Spleen (tissue), 11 donors: Measurements from ENCODE around the gene INF2. TPM values are rescaled to one million over a fixed set of nuclear protein-coding genes. Genes with fewer than 3 reads are reported as not detected.

ENCODE experiments used
- DNase-seq: peaks from one replicate; pipeline ENCODE4 v3.0.0-alpha.2; 2020
- H3K27ac ChIP-seq, 8 donors: fragments of 200-600 bp; sonication (generic) in 7 of 8; 1 replicate in 4 of 8; 2 replicates in 4 of 8; pipeline versions ENCODE4 v1.5.0 to v1.8.0; 2016 to 2021; ENCODE audit warnings: inconsistent platforms in 4 of 8, mild to moderate bottlenecking in 4 of 8, moderate library complexity in 1 of 8
- H3K27me3 ChIP-seq, 7 donors: fragments of 200-600 bp; sonication (generic) in 6 of 7; replicated peaks in 1 of 7; 1 replicate in 4 of 7; 2 replicates in 3 of 7; pipeline versions ENCODE4 v1.5.0 to v1.8.0; 2016 to 2021; ENCODE audit warnings: inconsistent platforms in 3 of 7, mild to moderate bottlenecking in 1 of 7
- H3K36me3 ChIP-seq, 6 donors: fragments of 200-600 bp; sonication (generic) in 5 of 6; 1 replicate in 4 of 6; 2 replicates in 2 of 6; pipeline versions ENCODE4 v1.5.0 to v1.8.0; 2016 to 2021; ENCODE audit warnings: inconsistent platforms in 2 of 6
- H3K4me1 ChIP-seq, 6 donors: fragments of 200-600 bp; sonication (generic) in 5 of 6; 1 replicate in 3 of 6; 2 replicates in 3 of 6; pipeline versions ENCODE4 v1.5.0 to v1.8.0; 2016 to 2021; ENCODE audit warnings: inconsistent platforms in 3 of 6
- H3K4me3 ChIP-seq, 8 donors: fragments of 200-600 bp; sonication (generic) in 7 of 8; 1 replicate in 4 of 8; 2 replicates in 4 of 8; pipeline versions ENCODE4 v1.5.0 to v1.8.0; 2016 to 2021; ENCODE audit warnings: inconsistent platforms in 4 of 8, mild to moderate bottlenecking in 4 of 8, moderate library complexity in 2 of 8
- H3K9me3 ChIP-seq, 8 donors: fragments of 200-600 bp; sonication (generic) in 7 of 8; 1 replicate in 4 of 8; 2 replicates in 4 of 8; pipeline versions ENCODE4 v1.5.0 to v1.8.0; 2016 to 2021; ENCODE audit warnings: inconsistent platforms in 4 of 8
- CTCF ChIP-seq, 11 experiments: fragments of 200-600 bp in 7 of 11; fragments of 450-650 bp in 4 of 11; sonication (generic) in 4 of 11; IDR thresholded peaks in 8 of 11; conservative IDR thresholded peaks in 3 of 11; 1 replicate in 7 of 11; 2 replicates in 4 of 11; pipeline versions ENCODE4 v1.4.0 to v1.8.0; 2016 to 2021; ENCODE audit warnings: antibody characterized with exemption in 11 of 11, inconsistent platforms in 4 of 11, mild to moderate bottlenecking in 1 of 11
- POLR2A ChIP-seq, 3 donors: fragments of 450-650 bp; IDR thresholded peaks; one replicate each; pipeline ENCODE4 v1.5.1; 2017; ENCODE audit warnings: antibody characterized with exemption in 3 of 3, mild to moderate bottlenecking in 1 of 3
- POLR2AphosphoS5 ChIP-seq, 3 donors: sonication (generic); formaldehyde crosslinking; IDR thresholded peaks; one replicate each; pipeline ENCODE4 v1.5.1; 2017; ENCODE audit warnings: antibody characterized with exemption in 3 of 3
- WGBS, 5 donors: extraction: QIAGEN DNeasy Blood & Tissue Kit in 3 of 5; methylation state at CpG; one replicate each; pipeline versions ENCODE4 v1.1.5 to v1.1.7; 2013 to 2018; 5-methylcytosine and 5-hydroxymethylcytosine counted together
- intact Hi-C: fragments of 100-400 bp; cut with DNase I; formaldehyde crosslinking; loops from one replicate; pipeline ENCODE4 v1.15.0; 2023; ENCODE audit warnings: low total_unique reads
- polyA plus RNA-seq, 3 donors: library from polyadenylated mRNA; stranded (reverse); fragments of 200-250 nt; gene quantifications; one replicate each; pipeline ENCODE4 v1.2.1, GENCODE V29; 2013
- total RNA-seq, 7 donors: library from RNA; depleted of rRNA in 3 of 7; stranded (reverse); fragments of >200 nt in 3 of 7; fragmentation: NEBNext Ultra II Directional in 4 of 7; extraction: Animal tissue kit (Norgen Biotek cat#: 25700) in 4 of 7; gene quantifications; one replicate each; pipeline versions ENCODE4 v1.1.0 to v1.2.1, GENCODE V29; 2016 to 2021
- donor health status: healthy with polysubstance abuse.
- donor health status: DM: no; HTN: no; CAD: no; lungs with moderate emphysema.
- donor health status: DM: no; HTN: no; CAD: no.
- donor health status: Bipolar disorder and iron deficiency.
- donor health status: healthy.
- donor health status: DM: no; HTN: no; CAD: no.
- donor health status: DM: yes; HTN: yes; CAD: no.

Gene INF2
- total and polyA plus RNA-seq, 10 donors = 56.6 to 120 (median 98.6) TPM

- intact Hi-C loops = no loop called here
- DNase-seq = no peak
- Histone ChIP-seq H3K36me3 (no peaks in the 10 kb centered on the region), H3K27ac (no peak overlapping the region), H3K27me3 (peaks cover 0 to 9% (median 0%) of the 10 kb centered on the region in 7 donors), H3K4me3 (no peak overlapping the region), H3K4me1 (peaks cover 16 to 42% (median 32%) of the 10 kb centered on the region in 6 donors), H3K9me3 (no peaks in the 10 kb centered on the region)
- TF ChIP-seq CTCF (IDR thresholded peaks at IDR 0.05 in 8 of 11, conservative IDR thresholded peaks at IDR 0.05 in 3 of 11) = no peak
- TF ChIP-seq POLR2A (IDR thresholded peaks at IDR 0.05) = no peak
- no peak for TF ChIP-seq POLR2AphosphoS5 (IDR thresholded peaks at IDR 0.05)
- 92 to 98% (median 93%) methylated on average over 2 of the region's 2 CpGs for WGBS, 5 donors
These were observed 14.0 kb upstream of the INF2 start for GRCh38 chr14:104675447-104675846.

GRCh38 chr14:104676130-104676693 lies 13.2 kb upstream of the INF2 start:
- Histone ChIP-seq H3K9me3 (no peaks in the 10 kb centered on the region), H3K36me3 (no peaks in the 10 kb centered on the region), H3K4me3 (no peak overlapping the region), H3K4me1 (peaks cover 23 to 50% (median 39%) of the 10 kb centered on the region in 6 donors), H3K27me3 (peaks cover 0 to 9% (median 0%) of the 10 kb centered on the region in 7 donors), H3K27ac (peak overlapping the region in 1 of 8 donors; percentile 89)
- peak; percentile 72 for DNase-seq
- intact Hi-C loops = no loop called here
- 85 to 91% (median 90%) methylated on average over 5 to 7 of the region's 7 CpGs for WGBS, 5 donors
- TF ChIP-seq POLR2A (IDR thresholded peaks at IDR 0.05) (no peak), CTCF (IDR thresholded peaks at IDR 0.05 in 8 of 11, conservative IDR thresholded peaks at IDR 0.05 in 3 of 11) (no peak), POLR2AphosphoS5 (IDR thresholded peaks at IDR 0.05) (no peak)

- no peaks in the 10 kb centered on the region for H3K36me3 ChIP-seq
- DNase-seq = peak; percentile 82
- H3K27ac ChIP-seq = peak overlapping the region in 7 of 8 donors; percentile 71 to 89 (median 84)
- H3K4me1 ChIP-seq = peaks cover 30 to 57% (median 46%) of the 10 kb centered on the region in 6 donors
- WGBS, 5 donors = 19 to 30% (median 25%) methylated on average over 17 to 29 of the region's 29 CpGs
- peaks cover 0 to 9% (median 0%) of the 10 kb centered on the region in 7 donors for H3K27me3 ChIP-seq
- TF ChIP-seq CTCF (IDR thresholded peaks at IDR 0.05 in 8 of 11, conservative IDR thresholded peaks at IDR 0.05 in 3 of 11) (no peak), POLR2A (IDR thresholded peaks at IDR 0.05) (no peak)
- H3K9me3 ChIP-seq = no peaks in the 10 kb centered on the region
- intact Hi-C loops = no loop called here
- H3K4me3 ChIP-seq = peak overlapping the region; percentile 27 to 72 (median 51)
These were observed 12.5 kb upstream of the INF2 start for GRCh38 chr14:104676694-104677511.
